Heart left ventricle (tissue), 13 donors: ENCODE measurements around the gene TNS3.

Experiments used
- POLR2A ChIP-seq, 2 donors: fragments of 450-650 bp; IDR thresholded peaks; one replicate each; pipeline ENCODE4 v1.6.1; 2017; ENCODE audit warnings: antibody characterized with exemption in 2 of 2, mild to moderate bottlenecking in 2 of 2, moderate library complexity in 2 of 2
- TF ChIP-seq, protein P1 (sequence below), 12 donors: fragments of 200-600 bp; sonication (generic) in 4 of 12; IDR thresholded peaks; one replicate each; pipeline versions ENCODE4 v1.5.0 to v1.8.0; 2018 to 2022; ENCODE audit warnings: antibody characterized with exemption in 12 of 12, mild to moderate bottlenecking in 5 of 12
- donor health status: ischemic (EF 13 %, LVEDD 7.1; RV severe dilation, severe dysfunction).
- donor health status: DM: no; HTN: yes; CAD: no.
- donor health status: DM: no; HTN: no; CAD: no.
- donor health status: ischemic (EF 25% LVEDD 6.9; RV normal size, moderate dysfunction).
- donor health status: ischemic (EF 25% LVEDD 5.7; RV mildly dilated, moderate dysfunction).
- donor health status: ischemic (EF 35%, LVEDD 5.7; RV mildly dilated, moderate dysfunction).
- donor health status: nonischemic (EF 11% LVEDD 7.7; RV severe dilation, severe dysfunction).
- donor health status: DM: yes; HTN: yes; CAD: no.
- donor health status: PGD.
- donor health status: ischemic (EF 29% LVEDD 5.4; RV normal size, mild dysfunction).
- donor health status: nonischemic (EF 23%, LVEDD 6.1; RV moderate dilation, normal function).

DNA sequence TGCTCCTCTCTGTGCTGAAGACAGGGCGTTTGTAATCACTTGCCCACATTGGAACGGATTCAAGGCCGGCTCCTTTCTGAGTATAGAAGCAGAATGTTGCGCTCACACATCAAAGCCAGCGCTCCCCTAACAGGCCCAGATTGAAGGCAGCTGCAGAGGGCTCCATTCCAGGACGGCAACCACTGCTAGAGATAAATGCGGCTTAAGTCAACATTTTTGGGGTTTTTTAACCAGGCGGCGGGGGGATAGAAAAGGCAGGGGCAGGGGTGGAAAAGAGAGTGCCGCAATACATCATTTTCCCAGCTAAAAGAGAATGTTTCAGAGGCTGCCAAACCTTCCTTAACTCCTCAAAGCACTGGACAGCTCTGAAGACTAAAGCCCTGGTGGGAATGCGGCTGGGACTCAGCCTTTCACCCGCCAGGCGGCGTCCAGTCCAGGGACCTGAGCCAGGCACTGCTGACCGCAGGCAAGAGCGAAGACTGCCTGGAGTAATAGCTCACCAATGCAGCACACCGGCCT is 189.6 kb downstream of the TNS3 start:
- TF ChIP-seq, protein P1, sequence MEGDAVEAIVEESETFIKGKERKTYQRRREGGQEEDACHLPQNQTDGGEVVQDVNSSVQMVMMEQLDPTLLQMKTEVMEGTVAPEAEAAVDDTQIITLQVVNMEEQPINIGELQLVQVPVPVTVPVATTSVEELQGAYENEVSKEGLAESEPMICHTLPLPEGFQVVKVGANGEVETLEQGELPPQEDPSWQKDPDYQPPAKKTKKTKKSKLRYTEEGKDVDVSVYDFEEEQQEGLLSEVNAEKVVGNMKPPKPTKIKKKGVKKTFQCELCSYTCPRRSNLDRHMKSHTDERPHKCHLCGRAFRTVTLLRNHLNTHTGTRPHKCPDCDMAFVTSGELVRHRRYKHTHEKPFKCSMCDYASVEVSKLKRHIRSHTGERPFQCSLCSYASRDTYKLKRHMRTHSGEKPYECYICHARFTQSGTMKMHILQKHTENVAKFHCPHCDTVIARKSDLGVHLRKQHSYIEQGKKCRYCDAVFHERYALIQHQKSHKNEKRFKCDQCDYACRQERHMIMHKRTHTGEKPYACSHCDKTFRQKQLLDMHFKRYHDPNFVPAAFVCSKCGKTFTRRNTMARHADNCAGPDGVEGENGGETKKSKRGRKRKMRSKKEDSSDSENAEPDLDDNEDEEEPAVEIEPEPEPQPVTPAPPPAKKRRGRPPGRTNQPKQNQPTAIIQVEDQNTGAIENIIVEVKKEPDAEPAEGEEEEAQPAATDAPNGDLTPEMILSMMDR (IDR thresholded peaks at IDR 0.05), result peak in 11 of 12 donors; percentile 7 to 60 (median 41)
- no peak for TF ChIP-seq POLR2A (IDR thresholded peaks at IDR 0.05)
